ENCODE results near the gene PEX14.

The PEX14 gene

GRCh38 chr1:10459184-10459583 is 15.6 kb upstream of the PEX14 start (continued):
- TF ChIP-seq POU6F1 (CRISPR knock-in tag; IDR thresholded peaks at IDR 0.05; ENCODE audit: borderline replicate concordance, low read depth) (no peak), PPARA (CRISPR knock-in tag; IDR thresholded peaks at IDR 0.05; ENCODE audit: borderline replicate concordance) (no peak), ZFP3 (CRISPR knock-in tag; IDR thresholded peaks at IDR 0.05) (no peak)

GRCh38 chr1:10467078-10467477 is 7.7 kb upstream of the PEX14 start:
- no peak for ATAC-seq
- TF ChIP-seq ZNF8 (CRISPR knock-in tag; IDR thresholded peaks at IDR 0.05) (no peak), OSR1 (CRISPR knock-in tag; IDR thresholded peaks at IDR 0.05) (no peak), ZNF70 (CRISPR knock-in tag; IDR thresholded peaks at IDR 0.05) (no peak), TSHZ2 (CRISPR knock-in tag; IDR thresholded peaks at IDR 0.05) (no peak), CSDC2 (CRISPR knock-in tag; IDR thresholded peaks at IDR 0.05) (no peak), ESRRG (CRISPR knock-in tag; IDR thresholded peaks at IDR 0.05) (no peak), ZC3H10 (CRISPR knock-in tag; IDR thresholded peaks at IDR 0.05) (no peak), GLIS3 (CRISPR knock-in tag; IDR thresholded peaks at IDR 0.05) (no peak), ISL1 (CRISPR knock-in tag; IDR thresholded peaks at IDR 0.05) (no peak), TOX (CRISPR knock-in tag; IDR thresholded peaks at IDR 0.05; ENCODE audit: borderline replicate concordance) (no peak), BACH2 (CRISPR knock-in tag; IDR thresholded peaks at IDR 0.05; ENCODE audit: borderline replicate concordance) (no peak)

- TF ChIP-seq TCF4 (CRISPR knock-in tag; IDR thresholded peaks at IDR 0.05; ENCODE audit: borderline replicate concordance) (no peak), ARNTL (CRISPR knock-in tag; IDR thresholded peaks at IDR 0.05; ENCODE audit: borderline replicate concordance, low read depth) (no peak), BACH2 (CRISPR knock-in tag; IDR thresholded peaks at IDR 0.05; ENCODE audit: borderline replicate concordance) (no peak), OSR1 (CRISPR knock-in tag; IDR thresholded peaks at IDR 0.05) (no peak), ZFP30 (CRISPR knock-in tag; IDR thresholded peaks at IDR 0.05) (no peak), CREB5 (CRISPR knock-in tag; IDR thresholded peaks at IDR 0.05; ENCODE audit: low read depth) (no peak), SNAI2 (CRISPR knock-in tag; IDR thresholded peaks at IDR 0.05) (no peak)
- ATAC-seq: no peak
These were observed 4.7 kb upstream of the PEX14 start for GRCh38 chr1:10470043-10470442.

- ATAC-seq: peak; percentile 18
- TF ChIP-seq ESRRG (CRISPR knock-in tag; IDR thresholded peaks at IDR 0.05): no peak
- TF ChIP-seq OSR1 (CRISPR knock-in tag; IDR thresholded peaks at IDR 0.05): no peak
- no peak for TF ChIP-seq ZNF565 (CRISPR knock-in tag; conservative IDR thresholded peaks at IDR 0.05; ENCODE audit: low read depth)
- TF ChIP-seq TOX (CRISPR knock-in tag; IDR thresholded peaks at IDR 0.05; ENCODE audit: borderline replicate concordance): no peak
- TF ChIP-seq CREB5 (CRISPR knock-in tag; IDR thresholded peaks at IDR 0.05; ENCODE audit: low read depth): no peak
- TF ChIP-seq PATZ1 (CRISPR knock-in tag; IDR thresholded peaks at IDR 0.05; ENCODE audit: borderline replicate concordance): no peak
- no peak for TF ChIP-seq ZNF70 (CRISPR knock-in tag; IDR thresholded peaks at IDR 0.05)
- no peak for TF ChIP-seq CSRNP3 (CRISPR knock-in tag; IDR thresholded peaks at IDR 0.05)
- no peak for TF ChIP-seq GLIS3 (CRISPR knock-in tag; IDR thresholded peaks at IDR 0.05)
- TF ChIP-seq BACH2 (CRISPR knock-in tag; IDR thresholded peaks at IDR 0.05; ENCODE audit: borderline replicate concordance): no peak
- TF ChIP-seq RARB (CRISPR knock-in tag; IDR thresholded peaks at IDR 0.05): no peak
- TF ChIP-seq ARNTL (CRISPR knock-in tag; IDR thresholded peaks at IDR 0.05; ENCODE audit: borderline replicate concordance, low read depth): no peak
- no peak for TF ChIP-seq CSDC2 (CRISPR knock-in tag; IDR thresholded peaks at IDR 0.05)
- TF ChIP-seq ZFP3 (CRISPR knock-in tag; IDR thresholded peaks at IDR 0.05): no peak
- TF ChIP-seq ZC3H10 (CRISPR knock-in tag; IDR thresholded peaks at IDR 0.05): no peak
- no peak for TF ChIP-seq TCF4 (CRISPR knock-in tag; IDR thresholded peaks at IDR 0.05; ENCODE audit: borderline replicate concordance)
These were observed 3.1 kb upstream of the PEX14 start for GRCh38 chr1:10471411-10472219.

Data from SK-N-SH treated with all-trans-retinoic acid at 6 μM for 48 hours (cell line).